ENCODE measurements around the gene RGSL1.

RGSL1 gene

DNA sequence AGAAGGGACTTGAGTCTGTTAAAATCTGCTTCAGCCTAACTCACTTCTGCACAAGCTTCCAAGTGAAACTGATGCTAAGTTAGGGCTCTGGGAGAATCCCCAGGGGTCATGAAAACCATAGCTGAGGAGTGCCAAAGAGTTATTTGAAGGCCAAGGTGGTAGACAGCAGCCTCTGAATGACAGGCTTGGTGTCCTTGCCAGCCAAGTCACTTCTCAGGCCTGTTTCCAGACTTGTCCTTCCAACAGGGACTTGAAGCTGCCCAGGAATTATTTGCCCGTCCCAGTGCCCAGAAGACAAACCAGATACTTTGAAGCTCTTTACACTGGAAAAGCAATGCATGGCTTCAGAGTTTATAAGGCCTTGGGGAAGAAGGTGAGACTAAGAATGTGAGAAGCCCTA, 105.5 kb downstream of the RGSL1 start:
- DNase-seq, result no peak

DNA sequence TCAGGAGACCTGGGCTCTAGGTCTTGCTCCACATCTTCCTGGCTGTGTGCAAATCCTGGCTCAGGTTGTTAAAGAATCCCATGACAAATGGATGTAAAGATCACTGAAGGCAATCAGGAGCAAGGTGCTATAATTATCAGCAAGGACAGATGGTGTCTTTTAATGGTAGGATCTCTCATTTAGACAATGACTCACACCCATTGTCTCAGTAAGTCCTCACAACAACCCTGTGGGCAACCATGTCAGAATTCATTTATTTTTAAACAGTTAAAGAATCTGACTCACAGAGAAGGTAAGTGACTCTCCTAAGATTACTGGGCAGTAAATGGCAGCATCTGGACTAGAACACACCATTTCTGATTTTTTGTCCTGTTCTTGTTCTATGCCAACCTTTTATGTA, 106.3 kb downstream of the RGSL1 start:
- DNase-seq, result no peak

DNA sequence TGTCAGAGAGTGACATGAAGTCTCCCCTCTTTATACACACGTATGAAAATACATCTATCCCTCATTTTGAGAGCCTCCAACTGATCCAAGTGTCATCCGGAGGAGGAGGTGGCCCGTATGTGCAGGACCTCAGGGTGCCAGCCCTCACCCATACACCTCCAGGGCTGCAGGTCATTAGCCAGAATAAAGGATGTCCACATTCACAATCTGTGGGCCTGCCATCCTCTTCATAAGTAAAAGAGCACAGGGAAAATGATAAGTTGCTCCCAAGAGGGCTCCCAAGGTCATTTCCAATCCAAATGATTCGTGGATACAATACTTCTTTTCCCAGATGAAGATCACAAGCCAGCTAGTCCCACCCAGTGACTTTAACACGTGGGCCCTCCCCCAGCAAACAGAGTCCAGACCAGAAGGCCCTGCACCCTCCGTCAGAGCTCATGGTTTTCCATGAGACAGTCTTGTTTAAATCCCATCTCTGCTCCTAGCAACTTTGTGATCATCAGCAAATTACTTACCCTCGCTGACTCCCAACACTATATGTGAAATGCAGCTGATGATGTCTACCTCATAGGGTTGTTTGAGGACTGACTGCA, 110.5 kb downstream of the RGSL1 start:
- DNase-seq, result no peak

DNA sequence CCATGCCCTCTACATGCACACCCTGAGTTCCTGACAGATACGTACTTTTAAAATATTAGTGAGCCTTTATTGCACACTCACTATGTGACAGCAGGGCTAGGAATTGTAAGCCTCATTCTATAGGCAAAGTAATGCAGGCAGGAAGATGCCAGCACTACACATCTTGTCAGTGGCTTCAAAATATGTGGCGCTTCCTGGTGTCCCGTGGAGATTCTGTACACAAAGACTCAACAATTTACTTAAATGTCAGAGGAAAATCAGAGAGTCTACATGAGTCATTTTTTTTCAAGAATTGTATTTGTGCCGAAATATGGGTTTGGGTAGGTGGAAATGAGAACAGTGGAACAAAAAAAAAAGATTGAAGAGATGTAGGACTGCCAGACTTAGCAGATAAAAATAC, 111.5 kb downstream of the RGSL1 start:
- no peak for DNase-seq

DNA sequence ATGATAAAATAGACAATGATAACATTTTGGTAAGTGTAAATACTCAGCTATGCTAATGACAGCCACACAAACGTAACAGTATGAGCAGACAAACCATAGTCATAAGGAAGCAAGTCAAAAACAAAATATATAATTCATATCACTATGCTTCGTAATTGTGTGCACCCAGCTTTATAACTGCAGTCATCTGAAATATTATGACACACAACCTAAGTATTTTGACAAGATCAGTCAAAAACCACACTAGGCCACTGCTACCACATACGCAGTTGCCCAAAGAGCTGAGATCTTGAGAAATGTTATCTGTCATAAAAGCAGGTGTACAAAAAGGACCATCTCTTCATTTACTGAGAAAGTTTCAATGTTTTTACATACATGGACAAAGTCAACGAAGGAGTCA, 113.1 kb downstream of the RGSL1 start:
- no peak for DNase-seq

DNA sequence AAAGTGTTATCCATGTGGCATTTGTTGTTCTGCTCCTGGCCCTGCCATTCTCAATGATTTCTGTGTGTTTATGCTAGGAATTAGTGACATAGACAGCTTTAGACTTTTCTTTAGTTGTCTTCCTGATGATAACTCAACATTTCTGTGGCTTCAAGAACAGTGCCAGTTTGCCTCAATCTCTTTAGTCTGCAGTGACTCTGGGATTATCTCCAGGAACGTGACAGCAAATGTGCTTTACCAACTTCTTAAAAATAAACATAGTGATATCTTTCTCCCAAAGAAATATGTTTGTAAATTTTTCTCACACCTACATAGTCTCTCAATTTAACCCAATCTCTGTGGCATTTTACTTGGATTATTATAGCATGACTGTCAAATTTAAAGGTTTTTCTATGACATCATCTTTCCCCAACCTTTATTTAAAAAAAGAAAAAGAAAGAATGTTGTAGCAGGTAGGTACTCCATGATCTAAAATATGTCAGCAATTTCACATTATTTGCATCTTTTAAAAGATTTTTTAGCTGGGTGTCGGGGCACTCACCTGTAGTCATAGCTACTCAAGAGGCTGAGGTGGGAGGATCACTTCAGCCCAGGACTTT, 114.6 kb downstream of the RGSL1 start:
- no peak for DNase-seq

DNA sequence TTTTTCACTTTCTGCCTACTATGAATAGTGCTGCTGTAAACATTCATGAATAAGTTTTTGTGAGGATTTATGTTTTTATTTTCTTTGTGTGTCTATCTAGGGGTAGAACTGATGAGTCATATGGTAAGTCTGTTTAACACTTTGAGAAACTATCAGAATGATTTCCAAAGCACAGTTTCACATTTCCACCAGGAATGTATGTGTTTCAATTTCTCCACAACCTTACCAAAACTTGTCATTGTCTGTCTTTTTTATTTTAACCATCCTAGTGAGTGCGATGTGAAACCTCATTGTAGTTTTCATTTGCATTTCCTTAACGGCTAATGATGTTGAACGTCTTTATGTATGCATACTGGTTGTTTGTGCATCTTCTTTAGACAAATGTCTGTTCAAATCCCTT, 115.6 kb downstream of the RGSL1 start:
- no peak for DNase-seq

DNA sequence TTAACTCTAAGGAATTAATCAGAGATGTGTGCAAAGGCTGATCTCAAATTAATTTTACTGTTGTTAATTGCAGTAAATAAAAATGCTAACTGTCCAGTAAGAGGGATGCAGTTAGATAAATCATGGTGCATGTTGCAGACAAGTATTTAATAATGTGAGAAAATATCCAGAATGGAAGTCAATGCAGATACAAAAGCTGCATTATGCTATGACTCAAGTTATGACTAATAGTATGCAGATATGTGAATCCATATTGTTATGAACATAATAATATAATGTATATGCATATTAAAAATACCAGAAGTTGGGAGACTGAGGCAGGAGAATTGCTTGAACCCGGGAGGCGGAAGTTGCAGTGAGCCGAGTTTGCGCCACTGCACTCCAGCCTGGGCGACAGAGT, 117.7 kb downstream of the RGSL1 start:
- no peak for DNase-seq

DNA sequence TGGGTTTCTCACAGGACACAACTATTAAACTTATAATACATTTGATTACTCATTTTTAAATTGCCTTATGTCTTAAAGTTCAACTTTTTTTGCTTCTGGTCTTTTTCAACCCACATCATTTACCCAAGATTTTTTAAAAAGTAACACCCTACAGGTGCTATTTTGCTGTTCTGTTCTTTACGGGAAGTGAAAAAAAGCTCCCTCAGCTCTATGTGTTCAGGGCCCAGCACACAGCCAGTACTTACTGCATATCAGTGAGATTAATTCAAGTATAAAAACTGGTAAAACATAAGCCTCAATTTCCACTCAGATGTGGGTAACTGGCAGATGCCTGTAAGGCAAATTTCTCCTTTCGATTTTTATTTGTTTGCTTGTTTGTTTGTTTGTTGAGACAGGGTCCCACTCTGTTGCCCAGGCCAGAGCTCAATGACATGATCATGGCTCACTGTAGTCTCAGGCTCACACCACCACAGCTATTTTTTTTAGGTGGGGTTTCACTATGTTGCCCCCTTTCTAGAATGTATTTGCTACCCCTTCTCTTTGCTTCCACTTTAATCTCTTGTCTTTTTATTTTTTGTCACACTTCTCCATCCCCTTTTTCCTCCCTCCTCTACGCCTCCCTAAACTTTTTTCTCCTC, 118.8 kb downstream of the RGSL1 start:
- no peak for DNase-seq

DNA sequence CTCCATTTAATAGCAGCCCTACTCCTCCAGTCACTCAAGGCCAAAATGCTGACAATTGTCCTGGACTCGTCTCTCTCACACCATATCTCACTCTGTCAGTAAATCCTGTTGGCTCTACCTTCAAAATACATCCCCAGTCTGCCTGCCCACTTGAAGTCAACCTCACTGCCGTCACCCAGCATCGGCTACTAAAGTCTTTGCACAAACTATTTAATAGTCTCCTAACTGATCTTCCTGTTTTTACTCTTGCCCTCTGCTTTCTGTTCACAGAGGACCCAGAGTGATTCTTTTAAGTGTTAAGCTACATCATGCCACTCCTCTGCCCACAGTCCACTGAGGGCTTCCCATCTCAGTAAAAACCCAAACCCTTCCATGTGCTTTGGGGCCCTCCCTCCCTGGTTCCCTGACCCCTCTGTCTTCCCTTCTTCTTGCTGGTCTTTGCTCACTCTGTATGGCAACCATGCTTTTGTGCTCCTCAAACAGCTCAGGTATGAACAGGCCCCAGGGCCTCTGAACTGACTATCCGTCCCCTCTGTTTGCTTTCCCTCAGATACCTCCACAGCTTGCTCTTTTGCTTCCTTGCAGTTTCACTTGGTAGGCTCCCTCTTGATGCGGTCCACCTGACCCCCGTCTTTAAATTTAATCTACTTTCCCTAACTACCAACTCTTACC, 120.1 kb downstream of the RGSL1 start:
- no peak for DNase-seq

DNA sequence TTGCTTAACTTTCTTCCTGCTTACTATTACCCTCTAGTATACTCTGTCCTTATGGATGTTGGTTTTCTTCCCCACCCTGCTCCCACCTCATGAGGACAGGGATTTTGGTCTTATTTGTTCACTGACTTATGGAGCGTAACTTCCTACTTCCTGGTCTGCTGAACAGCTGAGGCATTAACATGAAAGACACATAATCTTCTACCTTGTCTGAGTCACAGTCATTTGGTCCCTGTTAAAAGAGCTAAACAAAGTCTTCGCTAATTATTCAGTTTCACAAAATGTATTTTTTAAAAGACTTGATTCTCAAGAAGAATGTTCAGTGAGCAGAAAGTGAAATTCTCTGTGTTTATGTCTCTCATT, 120.6 kb downstream of the RGSL1 start:
- no peak for DNase-seq

DNA sequence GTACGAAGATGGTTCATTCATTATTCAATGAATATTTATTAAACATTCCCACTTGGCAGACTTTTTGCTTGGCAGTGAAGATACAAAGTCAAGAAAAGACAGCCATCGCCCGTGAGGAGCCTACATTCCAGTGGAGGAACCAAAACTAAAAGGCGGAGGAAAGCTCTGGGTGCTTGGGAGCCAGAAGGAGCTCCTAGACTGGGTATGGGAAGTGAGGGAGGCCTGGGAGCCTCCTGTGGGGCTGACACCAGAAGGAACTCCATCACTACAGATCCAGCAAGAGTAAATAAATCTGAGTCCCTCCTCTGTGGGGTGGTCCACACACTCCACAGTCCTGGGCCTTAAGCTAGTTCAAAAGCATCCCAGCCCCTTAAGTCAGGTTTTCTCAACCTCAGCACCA, 124.2 kb downstream of the RGSL1 start:
- DNase-seq, result no peak

DNA sequence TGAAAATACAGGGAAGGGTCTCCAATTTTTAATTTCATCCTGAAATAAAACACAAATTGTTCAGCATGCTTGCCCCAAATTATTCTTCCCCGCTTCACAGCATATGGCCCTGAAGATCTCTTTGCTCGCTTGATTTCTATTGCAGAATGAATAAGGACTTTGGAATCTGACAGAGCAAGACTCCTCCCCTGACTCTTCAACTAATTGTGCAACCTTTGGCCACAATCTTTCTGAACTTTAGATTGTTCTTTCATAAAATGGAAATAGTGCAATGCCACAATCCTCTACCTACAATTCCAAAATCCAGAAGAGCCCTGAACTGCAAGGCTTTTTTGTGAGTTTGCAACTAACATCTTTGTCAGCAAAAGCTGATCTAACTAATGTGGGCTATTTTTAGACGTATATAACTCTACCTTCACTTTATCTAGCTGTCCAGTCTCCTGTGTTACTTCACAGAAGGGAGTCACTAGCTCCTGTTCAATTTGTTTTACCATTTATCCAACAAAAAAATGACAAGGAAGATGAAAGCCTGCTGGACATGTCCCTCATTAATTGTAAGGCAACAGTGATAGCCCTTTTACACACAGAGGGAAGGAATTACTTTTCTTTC, 125.7 kb downstream of the RGSL1 start:
- no peak for DNase-seq

DNA sequence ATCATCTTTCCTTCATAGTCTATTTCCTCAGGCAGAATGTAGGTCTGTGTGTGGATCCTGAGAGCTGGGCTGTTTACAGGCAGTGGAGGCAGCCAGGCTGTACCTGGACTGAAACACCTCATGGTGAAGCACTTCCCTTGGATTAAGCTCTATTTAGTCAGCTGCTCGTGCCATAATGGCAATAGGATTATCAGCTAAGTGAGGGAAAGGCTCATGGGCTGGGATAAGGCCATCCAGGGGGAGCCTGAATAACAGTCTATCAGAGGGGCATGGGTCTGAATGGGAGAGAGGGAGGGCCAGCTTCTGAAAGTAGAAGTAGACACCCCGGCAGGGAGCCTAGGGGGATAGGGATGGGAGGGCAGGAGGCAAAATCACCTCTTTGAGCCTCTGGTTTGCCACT, 130.8 kb downstream of the RGSL1 start:
- no peak for DNase-seq

DNA sequence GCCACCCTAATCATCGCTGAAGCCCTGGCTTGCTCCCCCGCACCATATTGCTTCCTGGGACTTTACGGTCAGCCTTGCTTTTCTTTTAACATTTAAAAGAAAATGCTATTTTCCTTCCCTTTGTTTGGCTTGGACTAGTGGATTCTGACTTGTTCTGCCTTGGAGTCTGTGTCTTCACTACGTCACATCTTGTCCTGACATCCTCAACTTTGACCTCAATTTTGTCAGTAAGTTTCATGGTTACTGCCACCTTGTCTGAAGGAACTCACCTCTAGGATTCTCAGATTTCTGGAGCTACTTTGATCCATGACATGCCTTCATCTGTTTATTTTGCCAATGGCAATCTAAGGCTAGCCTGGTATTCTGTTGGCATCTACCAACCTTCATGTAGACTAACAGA, 134.8 kb downstream of the RGSL1 start:
- no peak for DNase-seq

DNA sequence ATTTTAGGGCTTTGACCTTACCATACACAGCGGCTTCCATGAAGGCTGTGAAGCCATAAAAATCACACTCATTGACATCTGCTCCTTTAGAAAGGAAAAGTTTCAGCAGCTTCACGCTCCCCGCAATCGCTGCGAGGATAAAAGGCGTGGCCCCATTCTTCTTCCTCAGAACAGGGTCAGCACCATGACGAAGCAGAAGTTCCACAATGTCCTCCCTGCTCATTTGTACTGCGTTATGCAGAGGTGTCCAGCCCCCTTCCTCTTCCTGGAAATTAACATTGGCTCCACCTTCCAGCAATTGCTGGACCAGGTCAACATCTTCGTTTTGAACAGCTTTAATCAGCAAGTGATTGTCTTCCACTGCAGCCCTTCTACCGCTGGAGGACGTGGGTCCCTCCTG, 136.4 kb downstream of the RGSL1 start:
- DNase-seq, result no peak

DNA sequence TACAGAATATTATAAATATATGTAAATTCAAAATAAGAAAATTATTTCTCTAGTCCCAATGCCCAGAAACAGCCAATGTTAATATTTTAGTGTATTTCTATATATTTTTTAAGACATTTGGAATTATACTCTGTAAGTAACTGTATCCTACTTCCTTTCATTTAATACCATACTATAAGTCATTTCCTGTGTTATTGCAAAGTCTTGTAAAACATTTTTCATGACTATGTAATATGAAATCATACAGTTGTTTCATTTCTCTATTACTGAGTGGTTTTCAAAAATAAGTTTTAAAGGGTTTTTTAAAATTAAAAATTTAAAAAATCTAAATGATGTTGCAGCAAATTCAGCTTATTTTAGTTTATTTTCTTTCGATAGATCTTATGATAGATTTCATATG, 137.1 kb downstream of the RGSL1 start:
- DNase-seq, result no peak

DNA sequence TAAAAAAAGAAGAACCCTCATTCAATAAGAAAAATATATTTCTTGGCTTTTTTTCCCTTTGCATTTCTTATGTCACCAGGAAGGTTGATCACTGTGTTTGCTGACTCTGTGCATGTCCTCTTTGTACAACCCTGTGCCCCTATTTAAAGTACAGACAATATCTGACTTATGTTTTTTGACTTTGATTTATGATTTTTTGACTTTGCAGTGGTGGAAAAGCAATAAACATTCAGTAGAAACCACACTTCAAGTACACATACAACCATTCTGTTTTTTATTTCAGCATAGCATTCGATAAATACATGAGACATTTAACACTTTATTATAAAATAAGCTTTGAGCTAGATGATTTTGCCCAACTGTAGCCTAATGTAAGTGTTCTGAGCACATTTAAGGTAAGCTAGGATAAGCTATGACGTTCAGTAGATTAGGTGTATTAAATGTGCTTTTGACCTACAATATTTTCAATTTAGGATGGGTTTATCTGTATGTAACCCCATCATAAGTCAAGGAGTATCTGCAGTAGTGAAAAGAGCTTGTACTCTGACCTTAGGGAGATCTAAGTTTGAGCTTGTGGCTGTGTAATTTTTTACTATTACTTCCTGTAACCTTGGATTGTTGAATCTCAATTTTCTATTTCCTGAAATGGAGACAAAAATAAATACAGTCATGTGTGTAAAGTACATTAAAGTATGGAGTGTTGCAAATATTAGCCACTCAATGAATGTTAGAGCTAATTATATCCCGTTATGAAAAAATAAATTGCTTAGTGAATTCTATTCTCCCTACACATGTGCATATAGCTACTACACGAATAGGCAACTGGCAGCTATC, 137.9 kb downstream of the RGSL1 start:
- no peak for DNase-seq

DNA sequence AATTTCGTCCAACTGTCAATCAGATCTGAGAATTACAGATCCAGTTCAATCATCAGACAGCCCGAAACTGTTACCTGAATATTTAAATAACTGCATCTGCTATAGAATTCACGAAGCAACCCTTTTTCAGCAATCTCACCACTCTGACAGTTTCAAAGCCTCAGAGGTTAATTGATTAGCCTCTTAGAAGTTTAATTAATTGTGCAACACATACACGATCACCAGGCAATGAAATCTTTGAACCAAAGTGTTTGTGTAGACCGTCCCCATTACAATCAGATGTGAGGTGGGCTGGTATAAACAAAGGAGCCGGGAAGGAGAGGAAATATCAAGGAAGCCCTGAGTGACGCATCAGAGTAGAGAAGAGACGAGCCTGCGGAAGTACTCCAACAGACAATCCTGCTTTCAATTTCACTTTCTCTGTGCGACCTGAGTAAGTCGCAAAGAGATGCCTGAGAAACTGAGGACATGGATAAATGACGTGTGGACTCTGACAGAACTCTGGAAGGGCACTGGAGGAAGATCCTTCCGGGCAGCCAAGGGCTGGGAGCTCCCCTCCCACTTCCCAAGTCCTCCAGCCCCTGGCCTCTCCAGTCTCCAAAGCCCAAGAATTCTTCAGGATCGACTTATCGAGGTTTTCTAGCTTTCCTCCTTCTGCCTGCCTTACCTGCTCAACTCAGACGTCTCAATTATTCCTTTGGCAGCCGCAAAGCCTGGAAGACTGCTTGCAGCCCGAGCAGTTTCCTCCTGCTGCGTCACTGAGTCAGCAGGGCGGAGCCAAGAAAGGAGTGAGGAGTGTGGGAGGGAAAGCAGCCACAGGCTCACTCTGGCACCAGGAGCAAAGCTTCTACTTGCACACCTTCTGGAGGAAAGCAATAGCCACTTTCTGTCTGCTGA, 138.8 kb downstream of the RGSL1 start, which contains the start of gene RNASEL:
Gene RNASEL, minus strand, starts transcription at position 757 of the 897 bp plus-strand sequence. CDS start 2,450 bp downstream, outside the sequence.
- DNase-seq, result peak; percentile 58

DNA sequence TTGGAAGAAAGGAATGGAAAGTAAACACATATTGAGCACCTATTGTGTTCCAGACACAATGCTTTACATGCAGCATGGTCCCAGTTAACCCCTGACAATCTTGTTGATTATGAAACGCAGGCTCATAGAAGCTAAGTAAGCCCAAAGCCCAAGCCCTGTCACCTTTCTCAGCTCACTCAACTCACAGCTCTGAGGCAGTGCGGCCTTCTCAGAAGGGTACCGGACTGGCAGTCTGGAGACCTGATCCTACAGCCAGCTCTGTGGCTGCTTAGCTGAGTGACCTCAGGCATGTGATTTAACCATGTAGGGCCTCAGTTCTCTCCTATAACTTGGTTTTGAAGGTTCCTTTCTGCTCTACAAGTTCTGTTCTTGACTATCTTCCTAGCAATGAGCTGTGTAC, 139.6 kb downstream of the RGSL1 start:
- DNase-seq, result no peak

DNA sequence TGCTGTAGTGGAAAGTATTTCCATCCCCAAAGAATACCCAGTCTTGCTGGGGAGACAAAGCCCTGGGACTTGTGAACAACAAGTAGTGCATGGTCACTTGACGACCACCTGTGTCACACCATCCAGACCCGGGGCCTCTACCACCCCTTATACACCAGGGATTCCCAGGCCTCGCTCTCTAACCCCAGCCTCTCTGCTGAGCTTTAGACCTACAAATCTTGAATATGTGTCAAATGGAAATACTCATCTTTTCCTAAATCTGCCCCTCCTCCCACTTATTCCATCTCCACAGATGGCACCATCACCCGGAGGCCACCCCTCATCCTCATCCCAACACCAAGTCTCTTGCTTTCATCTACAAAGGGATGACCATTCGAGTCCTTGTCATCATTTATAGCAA, 140.0 kb downstream of the RGSL1 start:
- DNase-seq, result no peak

All from activated T-cell treated with anti-CD3 and anti-CD28 coated beads for 4 hours (primary cell).